Measurements from ENCODE around the gene RASA2.

The RASA2 gene, protein sequence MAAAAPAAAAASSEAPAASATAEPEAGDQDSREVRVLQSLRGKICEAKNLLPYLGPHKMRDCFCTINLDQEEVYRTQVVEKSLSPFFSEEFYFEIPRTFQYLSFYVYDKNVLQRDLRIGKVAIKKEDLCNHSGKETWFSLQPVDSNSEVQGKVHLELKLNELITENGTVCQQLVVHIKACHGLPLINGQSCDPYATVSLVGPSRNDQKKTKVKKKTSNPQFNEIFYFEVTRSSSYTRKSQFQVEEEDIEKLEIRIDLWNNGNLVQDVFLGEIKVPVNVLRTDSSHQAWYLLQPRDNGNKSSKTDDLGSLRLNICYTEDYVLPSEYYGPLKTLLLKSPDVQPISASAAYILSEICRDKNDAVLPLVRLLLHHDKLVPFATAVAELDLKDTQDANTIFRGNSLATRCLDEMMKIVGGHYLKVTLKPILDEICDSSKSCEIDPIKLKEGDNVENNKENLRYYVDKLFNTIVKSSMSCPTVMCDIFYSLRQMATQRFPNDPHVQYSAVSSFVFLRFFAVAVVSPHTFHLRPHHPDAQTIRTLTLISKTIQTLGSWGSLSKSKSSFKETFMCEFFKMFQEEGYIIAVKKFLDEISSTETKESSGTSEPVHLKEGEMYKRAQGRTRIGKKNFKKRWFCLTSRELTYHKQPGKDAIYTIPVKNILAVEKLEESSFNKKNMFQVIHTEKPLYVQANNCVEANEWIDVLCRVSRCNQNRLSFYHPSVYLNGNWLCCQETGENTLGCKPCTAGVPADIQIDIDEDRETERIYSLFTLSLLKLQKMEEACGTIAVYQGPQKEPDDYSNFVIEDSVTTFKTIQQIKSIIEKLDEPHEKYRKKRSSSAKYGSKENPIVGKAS

DNA sequence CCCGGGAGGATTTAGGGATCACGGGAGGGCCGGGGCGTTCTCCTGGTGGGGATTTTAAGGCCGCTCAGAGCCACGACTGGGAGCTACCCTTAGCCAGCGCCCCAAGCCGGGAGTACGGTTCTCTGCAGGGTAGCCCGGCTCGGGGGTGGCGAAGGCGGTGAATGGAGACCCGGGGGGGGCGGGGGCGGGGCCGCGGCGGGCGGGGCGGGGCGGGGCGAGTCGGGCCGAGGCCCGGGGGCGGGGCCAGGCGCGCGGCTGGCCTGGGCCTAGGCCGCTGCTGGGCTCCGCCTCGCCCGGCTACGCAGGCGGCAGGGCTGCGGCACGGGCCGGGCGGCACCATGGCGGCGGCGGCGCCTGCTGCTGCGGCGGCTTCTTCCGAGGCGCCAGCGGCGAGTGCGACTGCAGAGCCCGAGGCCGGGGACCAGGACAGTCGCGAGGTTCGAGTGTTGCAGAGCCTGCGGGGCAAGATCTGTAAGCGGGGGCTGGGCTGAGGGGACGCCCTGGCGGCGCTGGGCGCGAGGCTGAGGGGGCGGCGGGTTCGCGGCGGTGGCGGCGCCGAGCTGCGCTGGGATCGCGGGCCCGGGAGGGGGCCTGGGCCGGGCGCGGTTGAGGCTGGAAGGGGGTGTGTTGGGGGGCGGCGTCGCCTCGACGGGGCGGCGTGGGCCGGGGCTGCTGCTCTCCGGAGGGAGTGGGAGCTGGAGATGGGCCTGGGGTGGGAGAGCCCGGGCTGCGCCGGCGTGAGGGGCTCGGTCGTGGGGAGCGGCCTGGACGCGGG, at the start of gene RASA2:
Gene RASA2, plus strand, starts transcription at position 282 of the 775 bp plus-strand sequence. Its CDS starts 57 bp downstream, at position 339.
- peak; percentile 66 for DNase-seq

DNA sequence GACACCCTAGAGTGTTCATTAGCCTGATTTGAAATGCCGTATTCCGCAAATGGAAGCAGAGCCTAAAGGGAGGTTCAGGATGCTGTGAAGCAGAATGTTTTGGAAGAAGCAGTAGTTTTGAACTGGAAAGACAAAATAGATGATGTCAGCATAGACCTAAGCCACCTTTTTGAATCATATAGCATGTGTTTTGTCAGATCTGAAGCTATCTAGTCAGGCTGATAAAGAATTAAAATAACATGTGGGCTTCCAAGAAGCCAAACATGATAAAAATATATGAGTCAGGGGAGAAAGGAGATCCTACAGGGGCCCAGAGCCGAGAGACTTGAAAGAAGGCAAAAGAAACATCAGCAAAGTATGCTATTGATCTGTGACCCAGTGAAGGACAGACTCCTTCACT, 47.2 kb upstream of the RASA2 start:
- DNase-seq, result no peak

DNA sequence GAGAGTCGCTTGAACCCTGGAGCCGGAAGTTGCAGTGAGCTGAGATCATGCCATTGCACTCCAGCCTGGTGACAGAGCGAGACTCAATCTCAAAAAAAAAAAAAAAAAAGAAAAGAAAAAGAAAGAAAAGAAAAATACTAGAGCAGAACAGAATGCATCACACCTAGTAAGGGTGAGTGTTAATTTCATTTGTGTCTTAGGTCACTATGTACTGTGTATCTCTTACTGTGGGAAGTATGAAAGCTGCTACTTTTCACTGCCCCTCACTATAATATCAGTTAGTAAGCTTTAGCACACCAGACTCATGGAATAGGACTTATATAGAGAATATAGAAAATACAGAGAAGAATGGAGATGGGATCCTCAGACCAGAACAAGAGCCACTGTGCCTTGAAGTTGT, 45.9 kb upstream of the RASA2 start:
- DNase-seq, result no peak

DNA sequence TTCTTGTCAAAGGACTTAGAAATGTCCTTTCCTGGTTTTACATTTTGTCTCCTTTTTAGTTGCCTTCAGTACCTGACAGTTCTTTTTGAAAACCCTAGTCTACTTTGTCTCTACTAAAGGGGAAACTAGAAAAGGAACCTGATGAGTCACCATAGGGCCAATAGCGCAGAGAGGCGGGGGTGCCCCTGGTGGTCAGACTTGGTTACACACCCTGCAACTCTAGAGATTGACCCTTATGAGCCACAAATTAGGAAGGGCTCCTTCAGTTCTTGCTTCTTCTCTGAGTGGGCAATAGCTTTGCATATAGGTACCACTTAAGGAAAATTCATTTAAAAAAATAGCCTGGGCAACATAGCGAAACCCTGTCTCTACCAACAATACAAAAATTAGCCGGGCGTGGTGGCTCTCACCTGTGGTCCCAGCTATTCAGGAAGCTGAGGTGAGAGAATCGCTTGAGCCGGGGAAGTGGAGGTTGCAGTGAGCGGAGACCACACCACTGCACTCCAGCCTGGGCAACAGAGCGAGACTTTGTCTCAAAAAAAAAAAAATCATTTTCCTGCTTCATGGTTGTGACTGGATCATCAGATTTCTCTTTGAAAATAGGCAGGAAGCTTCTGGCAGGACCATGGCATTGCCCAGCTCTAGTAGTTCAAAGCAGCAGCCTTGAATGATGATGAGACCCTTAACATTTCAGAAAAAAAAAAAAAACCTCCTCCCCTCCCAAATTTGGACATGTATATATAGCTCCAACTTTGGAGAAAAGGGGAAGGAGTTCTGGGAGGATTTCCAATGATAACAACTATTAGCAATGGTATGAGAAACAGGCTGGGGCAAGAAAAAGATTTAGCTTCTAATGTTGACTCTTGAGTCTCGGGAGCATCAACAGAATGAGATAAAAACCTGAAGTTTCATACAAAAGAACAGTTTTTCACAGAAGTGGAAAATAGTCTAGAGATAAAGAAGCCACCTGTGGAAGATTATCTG, 45.2 kb upstream of the RASA2 start:
- DNase-seq, result peak; percentile 53

DNA sequence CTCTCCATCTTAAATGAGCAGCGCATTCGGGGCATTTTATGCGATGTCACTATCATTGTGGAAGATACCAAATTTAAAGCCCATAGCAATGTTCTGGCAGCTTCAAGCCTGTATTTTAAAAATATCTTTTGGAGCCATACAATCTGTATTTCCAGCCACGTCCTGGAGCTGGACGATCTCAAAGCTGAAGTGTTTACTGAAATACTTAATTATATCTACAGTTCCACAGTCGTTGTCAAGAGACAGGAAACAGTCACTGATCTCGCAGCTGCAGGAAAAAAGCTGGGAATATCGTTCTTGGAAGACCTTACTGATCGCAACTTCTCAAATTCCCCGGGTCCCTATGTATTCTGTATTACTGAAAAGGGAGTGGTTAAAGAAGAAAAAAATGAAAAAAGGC, 44.4 kb upstream of the RASA2 start:
- no peak for DNase-seq

DNA sequence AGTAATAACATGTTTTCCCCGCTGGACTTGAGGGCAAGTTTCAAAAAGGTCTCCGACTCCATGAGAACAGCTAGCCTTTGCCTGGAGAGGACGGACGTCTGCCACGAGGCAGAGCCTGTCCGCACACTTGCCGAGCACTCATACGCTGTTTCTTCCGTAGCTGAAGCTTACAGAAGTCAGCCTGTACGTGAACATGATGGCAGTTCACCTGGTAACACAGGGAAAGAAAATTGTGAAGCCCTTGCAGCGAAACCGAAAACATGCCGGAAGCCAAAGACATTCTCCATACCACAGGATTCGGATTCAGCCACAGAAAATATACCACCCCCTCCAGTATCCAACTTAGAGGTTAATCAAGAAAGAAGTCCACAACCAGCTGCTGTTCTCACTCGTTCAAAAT, 43.9 kb upstream of the RASA2 start:
- DNase-seq, result no peak

DNA sequence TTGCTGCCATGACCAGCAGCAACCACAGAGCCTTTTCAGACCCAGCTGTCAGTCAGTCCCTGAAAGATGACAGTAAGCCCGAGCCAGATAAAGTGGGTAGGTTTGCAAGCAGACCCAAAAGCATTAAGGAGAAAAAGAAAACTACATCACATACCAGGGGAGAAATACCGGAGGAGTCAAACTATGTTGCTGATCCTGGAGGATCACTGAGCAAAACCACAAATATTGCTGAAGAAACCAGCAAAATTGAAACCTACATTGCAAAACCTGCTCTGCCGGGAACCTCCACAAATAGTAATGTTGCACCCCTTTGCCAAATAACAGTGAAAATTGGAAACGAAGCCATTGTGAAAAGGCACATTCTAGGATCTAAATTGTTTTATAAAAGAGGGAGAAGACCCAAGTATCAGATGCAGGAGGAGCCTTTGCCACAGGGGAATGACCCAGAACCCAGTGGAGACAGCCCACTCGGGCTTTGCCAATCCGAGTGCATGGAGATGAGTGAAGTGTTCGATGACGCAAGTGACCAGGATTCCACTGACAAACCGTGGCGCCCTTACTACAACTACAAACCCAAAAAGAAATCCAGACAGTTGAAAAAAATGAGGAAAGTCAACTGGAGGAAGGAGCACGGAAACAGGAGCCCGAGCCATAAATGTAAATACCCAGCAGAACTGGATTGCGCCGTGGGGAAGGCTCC, 42.1 kb upstream of the RASA2 start:
- no peak for DNase-seq

DNA sequence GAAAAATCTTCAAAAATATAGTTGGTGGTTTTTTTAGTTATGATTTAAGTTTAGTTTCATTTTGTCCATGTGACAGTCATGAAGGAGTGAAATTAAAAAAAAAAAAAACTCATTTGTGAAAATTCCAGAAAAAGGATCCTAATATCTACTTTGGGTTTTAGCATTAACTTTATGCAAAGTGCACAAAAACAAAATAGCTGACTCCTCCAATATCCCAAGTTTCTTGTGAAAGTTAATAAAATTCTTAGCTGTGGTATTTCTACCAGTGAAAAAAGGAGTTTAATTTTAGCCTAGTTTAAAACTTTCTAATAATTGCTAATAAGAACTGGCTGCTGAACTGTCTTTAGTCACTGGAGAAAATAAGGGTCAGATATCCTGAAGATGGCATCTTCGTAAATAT, 40.8 kb upstream of the RASA2 start:
- DNase-seq, result no peak

DNA sequence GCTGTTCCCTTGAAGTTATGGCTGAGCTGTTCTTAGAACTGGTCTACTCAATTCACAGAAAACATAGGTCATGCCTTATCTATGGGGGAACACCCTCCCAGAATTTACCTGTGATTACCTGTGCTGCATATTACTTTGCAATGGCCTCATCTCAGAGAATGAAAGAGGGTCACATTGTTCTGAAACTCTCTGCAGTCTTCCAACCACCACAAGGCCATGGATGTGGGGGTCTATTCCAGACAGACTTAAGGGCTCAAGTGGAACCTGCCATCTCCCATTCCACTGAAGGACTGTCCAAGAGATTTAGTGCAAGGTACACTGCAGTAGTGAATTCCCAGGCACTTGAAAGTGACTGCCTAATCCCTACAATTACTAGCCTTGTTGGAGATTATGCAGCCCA, 40.1 kb upstream of the RASA2 start:
- DNase-seq, result no peak

DNA sequence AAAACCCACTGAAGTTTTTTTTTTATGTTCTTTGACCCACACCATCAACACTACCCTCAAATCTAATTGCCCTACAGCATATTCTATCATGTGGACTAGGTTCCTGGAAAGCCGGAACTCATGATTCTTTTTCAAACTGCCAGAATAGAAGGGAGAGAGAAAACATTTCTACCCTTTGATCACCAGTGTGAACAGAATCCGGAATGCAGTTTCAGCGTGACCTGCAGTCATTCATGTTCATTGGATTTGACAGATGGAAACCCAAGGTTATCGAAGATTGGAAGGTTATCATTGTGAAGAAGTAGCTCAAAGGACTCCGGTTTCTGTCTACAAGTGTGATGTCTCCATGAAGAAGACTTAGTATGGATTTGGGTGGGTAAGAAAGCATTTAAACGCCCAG, 39.4 kb upstream of the RASA2 start:
- DNase-seq, result no peak

DNA sequence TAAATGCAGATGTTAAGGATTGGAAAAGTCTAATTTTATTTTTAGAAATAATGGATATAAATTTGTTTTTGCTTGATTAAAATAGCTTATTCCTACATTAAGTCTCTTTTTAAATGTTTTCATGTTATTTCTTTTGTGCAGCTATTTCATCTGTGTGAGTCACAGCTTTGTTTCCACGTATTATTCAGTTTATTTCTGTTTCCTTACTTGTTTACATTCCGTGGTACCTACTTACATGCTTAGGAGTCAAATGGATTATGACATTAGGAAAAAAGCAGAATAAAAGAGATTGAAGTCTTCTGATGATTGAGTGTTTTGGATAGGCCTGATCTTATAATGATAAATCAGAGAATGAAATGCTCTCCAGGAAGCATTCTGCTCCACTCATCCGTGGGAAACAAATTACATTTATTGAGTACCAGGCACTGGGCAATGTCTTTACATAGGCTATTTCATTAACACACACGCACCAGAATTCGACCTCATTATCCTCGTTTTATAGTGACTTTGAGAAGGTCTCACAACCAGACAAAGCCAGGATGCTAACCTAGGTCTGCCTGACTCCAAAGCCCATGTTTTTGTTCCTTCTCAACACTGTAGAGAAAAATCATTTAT, 38.1 kb upstream of the RASA2 start:
- DNase-seq, result no peak

DNA sequence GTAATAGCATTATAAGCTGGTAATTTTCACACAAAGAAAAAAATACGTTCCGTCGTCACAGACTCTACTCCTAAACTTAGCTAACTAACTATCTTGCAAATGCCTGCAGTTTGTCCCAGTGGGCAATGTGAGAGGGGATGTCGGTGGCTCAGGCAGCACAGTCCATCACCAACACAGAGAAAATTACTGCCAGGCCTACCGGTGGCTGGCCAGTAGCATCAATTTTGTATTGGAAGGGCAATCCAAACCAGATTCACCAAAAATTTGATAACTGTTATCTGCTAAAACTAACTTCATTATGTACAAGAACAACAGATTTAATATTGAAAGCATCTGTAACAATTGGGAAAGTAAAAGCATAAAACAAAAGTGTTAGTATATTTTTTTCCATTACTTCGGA, 37.4 kb upstream of the RASA2 start:
- no peak for DNase-seq

DNA sequence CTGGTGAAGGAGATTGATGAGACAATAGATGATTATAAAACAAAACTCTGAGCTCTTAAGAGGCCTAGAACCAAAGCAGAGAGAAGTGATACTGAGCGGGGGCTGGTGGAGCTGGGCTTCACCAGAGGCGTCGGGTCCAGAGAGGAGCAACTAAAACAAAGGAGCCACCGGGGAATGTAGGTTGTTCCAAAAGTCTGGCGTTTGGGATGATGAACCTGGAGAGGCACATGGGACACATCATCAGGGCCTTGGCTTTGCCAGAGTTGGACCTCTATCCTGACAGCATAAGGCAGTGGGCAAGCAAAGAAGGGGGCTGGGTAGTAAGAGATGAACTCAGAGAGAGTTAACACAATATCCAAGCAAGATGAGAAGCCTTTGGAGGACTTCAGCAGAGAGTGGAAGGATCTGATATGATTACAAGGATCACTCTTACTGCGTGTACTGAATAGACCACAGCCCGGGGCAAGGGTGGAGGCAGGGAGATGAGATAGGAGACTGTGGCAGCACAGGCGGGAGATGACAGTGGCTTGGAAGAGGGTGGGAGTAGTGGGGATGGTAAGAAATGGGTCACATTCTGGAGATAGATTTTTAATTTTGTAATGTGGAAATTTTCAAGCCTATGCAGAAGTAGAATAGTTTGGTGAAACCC, 36.0 kb upstream of the RASA2 start:
- DNase-seq, result no peak

DNA sequence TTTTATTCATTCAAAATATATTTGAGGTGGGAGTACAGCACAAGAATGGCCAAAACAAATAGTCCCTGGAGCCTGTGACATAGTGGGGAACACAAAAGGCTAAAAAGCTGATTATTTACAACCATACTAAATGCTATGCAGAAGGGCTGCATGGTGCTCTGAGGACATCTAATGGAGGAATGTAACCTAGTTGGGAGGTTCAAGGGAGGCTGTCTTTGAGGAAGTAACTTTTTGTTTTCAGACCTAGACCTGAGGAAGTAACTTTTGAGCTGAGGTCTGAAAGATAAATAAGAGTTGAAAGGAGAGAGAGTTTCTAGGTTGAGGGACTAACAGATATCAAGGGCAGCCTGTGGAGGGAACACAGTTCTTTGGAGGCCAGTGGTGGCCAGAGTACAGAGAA, 34.8 kb upstream of the RASA2 start:
- DNase-seq, result peak; percentile 14

DNA sequence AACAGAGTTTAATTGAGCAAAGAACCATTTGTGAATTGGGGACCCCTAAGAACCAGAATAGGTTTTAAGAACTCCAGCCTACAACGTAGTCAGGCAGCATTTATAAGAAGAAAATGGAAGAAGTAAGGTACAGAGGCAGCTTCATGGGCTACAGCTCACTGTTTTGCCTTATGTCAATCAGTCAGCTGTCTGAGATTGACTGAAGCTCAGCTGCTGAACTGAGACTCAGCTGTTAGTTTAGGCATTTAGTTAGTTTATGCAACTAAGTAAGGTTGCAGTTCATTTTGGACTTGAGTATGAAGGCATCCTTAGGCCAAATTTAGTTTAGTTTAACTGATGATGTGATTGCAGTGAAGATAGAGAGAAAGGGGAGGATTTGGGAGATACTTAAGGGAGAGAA, 34.1 kb upstream of the RASA2 start:
- DNase-seq, result no peak

DNA sequence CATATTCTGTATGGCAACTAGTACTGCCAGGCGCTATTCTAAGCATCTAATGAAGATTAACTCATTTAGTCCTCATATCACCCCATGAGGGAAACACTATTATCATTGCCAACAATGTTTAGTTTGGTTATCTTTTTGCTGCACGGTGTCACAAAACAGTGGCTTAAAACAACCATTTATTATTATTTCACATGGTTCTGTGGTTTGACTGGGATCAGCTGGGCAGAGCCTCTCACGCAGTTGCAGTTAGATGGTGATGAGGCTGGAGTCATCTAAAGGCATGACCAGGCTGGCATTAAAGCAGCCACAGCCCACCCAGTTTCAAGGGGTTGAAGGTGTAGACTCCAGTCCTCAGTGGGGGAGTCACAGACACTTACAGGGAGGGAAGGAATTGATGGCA, 32.8 kb upstream of the RASA2 start:
- no peak for DNase-seq

DNA sequence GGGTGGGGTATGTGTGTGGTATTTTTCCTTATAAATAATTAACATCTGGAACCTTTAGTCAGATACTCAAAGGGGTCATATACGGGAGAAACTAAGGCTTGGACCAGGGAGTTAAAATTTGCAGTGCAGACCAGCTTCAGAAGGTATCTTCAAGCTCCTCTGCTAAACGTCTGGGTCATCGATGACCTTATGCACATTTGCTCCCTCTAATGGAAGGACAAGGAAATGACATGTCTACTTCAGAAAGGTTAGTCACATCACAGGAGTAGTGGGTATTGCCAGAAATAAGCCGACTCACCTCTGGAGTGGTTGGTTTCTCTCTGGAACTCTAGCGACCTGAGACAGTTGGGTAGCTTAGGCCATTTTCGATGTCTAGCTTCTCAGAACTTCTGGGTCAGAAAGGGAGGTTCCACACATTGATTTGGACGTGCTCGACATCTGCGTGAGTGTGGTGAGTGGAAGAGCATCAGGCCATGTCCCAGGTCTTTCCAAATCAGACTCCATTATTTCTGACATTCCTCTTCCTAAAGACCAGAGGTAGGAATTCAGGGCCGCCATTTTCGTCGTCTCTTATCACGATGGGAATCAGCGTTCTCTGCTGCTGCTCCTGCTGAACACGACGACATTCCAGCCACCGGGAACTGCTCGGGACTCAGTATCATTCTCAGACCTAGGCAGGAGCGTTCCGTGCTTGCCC, 31.8 kb upstream of the RASA2 start:
- DNase-seq, result peak; percentile 63

DNA sequence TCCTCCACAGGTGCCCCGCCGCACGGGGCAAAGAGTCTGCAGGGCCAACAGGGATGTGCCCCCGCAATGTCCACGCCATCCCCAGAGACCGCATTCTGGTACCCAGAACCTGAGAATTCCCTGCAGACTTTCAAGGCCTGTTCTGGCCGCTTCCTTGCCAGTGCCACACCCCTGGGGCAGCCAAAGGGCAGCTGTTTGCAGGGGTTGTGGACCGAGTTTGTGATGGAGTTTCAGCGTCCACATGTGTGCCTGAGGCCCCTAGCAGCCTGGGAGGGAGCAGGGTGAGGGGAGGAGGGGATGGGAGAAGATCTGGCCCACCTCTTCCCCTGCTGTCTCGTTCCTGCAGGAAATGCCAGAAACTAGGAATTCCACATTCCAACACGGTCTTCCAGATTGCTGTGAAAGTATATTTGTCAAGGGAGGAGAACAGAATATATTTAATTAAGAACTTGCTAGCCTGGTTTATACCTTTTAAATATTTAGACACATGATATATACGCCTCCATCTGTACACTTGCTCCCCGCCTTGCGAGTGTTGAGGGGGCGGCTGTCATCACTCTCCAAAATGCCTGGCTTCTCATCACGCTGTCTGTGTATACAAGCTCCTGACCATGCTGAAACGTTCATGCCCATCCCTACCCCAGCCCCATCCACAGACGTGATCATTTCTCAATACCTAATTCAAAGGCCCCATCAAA, 31.1 kb upstream of the RASA2 start:
- DNase-seq, result no peak

DNA sequence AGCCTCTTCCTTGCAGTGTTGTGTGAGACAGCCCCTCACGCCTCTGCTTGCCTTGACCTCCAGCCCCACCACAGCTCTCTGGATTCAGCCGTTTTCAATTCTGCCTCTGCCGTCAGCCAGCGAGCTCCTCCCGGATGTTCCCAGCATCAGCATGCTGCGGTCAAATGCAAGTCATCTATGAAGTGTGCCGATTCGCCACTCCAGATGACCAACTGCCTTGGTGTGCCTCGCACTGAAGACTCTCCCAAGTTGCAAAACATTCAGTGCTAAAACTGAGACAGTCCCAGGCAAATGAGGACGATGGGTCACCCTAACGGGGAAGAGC, 30.6 kb upstream of the RASA2 start:
- DNase-seq, result no peak
